Epithelial cell of proximal tubule (primary cell): ENCODE measurements around the gene CD40. TPM values are rescaled to one million over a fixed set of nuclear protein-coding genes. Genes with fewer than 3 reads are reported as not detected.

Experiments used
- DNase-seq: peaks from one replicate; pipeline ENCODE4 v3.0.0-alpha.2; 2011; ENCODE audit warnings: low read depth
- H3K4me3 ChIP-seq: 2 replicates; pipeline ENCODE4 v1.5.1; 2011; ENCODE audit warnings: low read depth, mild to moderate bottlenecking, low read length
- total RNA-seq: library from RNA; depleted of rRNA; stranded (reverse); fragments of >200 nt; gene quantifications from 2 replicates; pipeline ENCODE4 v1.2.3, GENCODE V29; 2015
- TF ChIP-seq, protein P1 (sequence below): conservative IDR thresholded peaks from 2 replicates; pipeline ENCODE4 v1.5.1; 2012; ENCODE audit warnings: low read depth, mild to moderate bottlenecking, low read length

The CD40 gene
- total RNA-seq, 1 donor from 2014 or later: 74.7 TPM

DNA sequence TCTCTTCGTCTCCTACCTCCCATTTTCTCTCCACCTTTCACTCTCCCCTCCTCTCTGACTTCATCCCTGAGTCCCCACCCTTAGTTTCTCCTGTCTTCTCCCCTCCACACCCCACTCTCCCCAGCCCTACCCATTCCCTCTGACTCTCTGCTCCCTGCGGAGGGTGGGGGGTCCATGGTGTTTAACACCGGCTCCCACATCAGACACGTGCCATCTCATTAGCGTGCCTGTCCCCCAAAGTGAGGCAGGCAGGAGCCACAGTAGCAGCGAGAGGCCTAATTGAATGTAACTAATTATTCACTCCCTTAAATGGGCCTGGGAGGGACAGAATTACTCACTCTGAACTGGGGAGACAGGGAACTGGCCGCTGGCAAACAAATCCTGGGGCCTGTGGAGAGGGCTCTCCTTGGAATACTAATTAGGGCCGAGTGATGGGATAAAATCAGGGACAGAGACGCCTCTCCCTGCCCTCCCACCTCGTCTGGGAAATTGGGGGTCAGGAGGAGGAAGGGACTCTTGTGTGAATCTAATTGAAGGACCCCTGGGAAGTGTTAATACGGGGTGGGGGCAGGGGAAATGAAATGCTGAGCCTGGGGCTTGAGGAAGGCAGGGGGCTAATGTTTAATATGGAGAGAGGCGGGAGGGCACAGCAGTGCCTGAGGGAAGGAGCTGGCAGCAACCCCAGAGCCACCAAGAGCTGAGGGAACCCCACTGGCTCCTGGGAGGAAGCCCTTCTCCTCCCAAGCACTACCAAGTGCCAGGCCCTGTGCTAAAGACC, 17.9 kb downstream of the CD40 start:
- H3K4me3 ChIP-seq: no peak overlapping the region
- no peak for DNase-seq
- TF ChIP-seq, protein P1, sequence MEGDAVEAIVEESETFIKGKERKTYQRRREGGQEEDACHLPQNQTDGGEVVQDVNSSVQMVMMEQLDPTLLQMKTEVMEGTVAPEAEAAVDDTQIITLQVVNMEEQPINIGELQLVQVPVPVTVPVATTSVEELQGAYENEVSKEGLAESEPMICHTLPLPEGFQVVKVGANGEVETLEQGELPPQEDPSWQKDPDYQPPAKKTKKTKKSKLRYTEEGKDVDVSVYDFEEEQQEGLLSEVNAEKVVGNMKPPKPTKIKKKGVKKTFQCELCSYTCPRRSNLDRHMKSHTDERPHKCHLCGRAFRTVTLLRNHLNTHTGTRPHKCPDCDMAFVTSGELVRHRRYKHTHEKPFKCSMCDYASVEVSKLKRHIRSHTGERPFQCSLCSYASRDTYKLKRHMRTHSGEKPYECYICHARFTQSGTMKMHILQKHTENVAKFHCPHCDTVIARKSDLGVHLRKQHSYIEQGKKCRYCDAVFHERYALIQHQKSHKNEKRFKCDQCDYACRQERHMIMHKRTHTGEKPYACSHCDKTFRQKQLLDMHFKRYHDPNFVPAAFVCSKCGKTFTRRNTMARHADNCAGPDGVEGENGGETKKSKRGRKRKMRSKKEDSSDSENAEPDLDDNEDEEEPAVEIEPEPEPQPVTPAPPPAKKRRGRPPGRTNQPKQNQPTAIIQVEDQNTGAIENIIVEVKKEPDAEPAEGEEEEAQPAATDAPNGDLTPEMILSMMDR: no peak

DNA sequence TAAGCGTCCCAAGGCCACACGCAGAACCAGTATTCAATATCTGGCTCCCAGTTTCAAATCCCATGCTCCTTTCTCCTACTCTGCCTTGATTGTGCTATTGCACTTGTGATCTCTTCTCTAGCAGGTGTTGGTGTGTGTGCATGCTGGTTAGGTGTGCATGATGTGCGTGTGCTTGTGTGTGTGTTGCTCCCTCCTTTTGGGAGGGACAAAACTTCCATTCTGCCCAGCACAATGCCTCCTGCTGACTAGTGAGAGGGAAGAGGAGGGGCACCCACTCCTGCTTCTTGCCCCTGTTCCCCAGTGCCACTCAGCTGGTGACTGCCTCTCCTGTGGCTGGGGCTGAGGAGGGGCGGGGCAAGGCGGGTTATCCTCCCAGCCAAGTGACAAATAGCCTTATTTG, 19.7 kb downstream of the CD40 start:
- TF ChIP-seq, protein P1: no peak
- no peak overlapping the region for H3K4me3 ChIP-seq
- no peak for DNase-seq

DNA sequence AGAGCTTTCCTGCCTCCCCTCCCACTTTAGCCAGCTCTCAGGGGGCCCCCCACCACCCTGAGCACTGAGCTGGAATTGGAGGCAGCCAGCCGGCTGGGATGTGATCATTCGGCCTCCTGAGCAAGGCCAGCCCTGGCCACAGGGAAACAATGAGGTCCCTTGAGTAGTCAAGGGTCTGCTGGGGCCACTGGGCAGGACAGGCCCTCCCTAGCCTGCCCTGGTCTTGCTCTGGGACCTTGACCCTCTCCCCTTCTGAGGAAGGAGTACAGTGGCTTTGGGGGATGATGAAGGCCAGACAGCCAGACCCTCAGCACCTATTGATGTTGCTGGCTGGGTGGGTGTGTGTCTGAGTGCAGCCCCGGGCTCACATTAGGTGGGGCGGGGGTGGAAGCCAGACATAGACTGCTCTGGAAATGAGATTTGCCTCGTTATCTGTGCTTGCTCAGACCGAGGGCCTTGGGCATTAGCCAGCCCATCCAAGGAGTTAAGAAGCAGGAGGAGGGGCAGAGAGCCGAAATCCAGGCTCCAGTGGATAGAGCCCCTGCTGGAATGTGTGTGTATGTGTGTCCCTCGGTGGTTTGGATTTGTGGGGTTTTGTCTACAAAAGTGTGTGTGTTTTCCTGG, 21.3 kb downstream of the CD40 start:
- H3K4me3 ChIP-seq: no peak overlapping the region
- TF ChIP-seq, protein P1: no peak
- DNase-seq: no peak

DNA sequence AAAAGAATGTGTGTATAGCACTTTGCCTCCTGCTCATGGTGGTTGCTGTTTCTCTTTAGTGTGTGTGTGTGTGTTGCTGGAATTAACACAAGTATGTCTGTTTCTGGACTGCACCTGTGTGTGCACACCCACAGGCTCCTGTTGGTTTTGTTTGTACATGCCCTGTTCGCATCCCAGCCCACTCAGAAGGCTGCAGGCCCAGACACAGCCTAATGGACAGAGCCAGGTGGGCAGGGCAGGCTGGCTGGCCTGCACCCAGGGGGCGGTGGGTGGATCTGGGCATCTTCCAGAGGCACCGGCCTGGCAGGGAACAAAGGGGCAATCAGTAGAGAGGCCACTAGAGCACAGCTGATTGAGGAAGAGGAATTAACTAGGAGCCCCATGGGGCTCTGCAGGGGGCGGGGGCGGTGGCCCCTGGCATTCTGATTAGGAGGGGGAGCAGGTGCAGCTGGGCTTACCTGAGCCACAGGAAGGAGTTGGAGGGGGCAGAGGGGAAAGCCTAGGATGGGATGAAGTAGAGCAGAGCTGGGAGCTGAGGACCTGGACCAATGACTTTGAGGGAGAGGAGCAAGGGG, 21.9 kb downstream of the CD40 start:
- DNase-seq: no peak
- TF ChIP-seq, protein P1: no peak
- H3K4me3 ChIP-seq: no peak overlapping the region

DNA sequence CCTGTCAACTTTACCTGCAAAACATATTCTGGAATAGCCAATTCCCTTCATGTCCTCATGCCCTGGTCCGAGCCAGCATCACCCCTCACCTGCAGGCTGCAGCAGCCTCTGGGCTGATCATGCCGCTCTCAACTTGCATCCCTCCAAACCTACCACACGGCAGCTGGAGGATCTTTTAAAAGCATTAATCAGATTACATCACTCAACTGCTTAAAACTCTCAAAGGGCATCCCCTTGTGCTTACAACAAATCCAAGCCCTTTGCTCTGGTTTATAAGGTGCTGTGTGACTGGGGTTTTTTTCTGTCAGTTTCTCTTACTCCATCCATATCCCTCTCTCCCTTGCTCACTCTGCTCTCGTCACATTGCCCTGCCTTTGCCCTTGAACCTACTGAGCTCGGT, 24.0 kb downstream of the CD40 start:
- H3K4me3 ChIP-seq: no peak overlapping the region
- DNase-seq: no peak
- TF ChIP-seq, protein P1: no peak

DNA sequence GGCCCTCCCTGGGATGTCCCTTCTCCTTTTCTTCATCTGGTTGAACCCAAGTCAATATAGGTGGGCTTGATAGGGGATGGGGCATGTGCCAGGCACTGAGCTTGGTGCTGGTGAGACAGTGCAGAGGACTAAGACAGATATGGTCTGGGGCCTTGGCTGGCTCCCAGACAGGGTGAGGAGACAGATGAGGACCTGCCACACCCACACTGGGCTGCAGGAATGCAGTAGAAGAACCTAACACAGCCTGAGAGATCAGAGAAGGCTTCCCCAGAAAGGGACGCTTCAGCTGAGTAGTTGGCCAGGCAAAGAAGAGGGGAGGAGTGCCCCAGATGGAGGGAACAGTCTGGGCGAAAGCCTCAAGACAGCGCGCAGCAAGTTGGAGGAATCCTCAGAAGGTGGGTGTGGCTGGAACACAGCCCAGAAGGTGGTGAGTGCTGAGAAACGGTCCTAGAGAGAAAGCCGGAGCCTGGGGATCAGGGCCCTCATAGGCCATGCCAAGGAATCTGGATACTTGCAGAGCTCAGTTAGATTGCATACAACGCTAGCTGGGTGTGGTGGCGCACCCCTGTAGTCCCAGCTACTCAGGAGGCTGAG, 26.4 kb downstream of the CD40 start:
- H3K4me3 ChIP-seq: no peak overlapping the region
- DNase-seq: no peak
- TF ChIP-seq, protein P1: no peak
